Measurements from ENCODE around the gene CCDC102A. TPM values are rescaled to one million over a fixed set of nuclear protein-coding genes. Genes with fewer than 3 reads are reported as not detected.

CCDC102A gene
- total RNA-seq, 1 experiment from 2014 or later, result 4.5 TPM

GRCh38 chr16:57503366-57503765 is 33.0 kb downstream of the CCDC102A start:
- Histone ChIP-seq H3K9ac (ENCODE audit: low read length) (no peak overlapping the region), H4K20me1 (ENCODE audit: insufficient read depth) (no peaks in the 10 kb centered on the region), H2AFZ (ENCODE audit: low read depth, low read length, poor library complexity, severe bottlenecking) (no peak overlapping the region), H3K4me2 (ENCODE audit: low read length) (no peak overlapping the region), H3K9me2 (ENCODE audit: insufficient read depth) (no peaks in the 10 kb centered on the region), H3K79me2 (ENCODE audit: insufficient read depth, low read length) (no peaks in the 10 kb centered on the region), H3K27ac (ENCODE audit: low read depth, low read length) (no peak overlapping the region), H3K4me3 (replicated peaks in 1 of 2; ENCODE audit: low read depth in 1 of 2, low read length in 2 of 2) (no peak overlapping the region), H3K4me1 (ENCODE audit: control insufficient read depth in 1 of 2, insufficient read depth in 2 of 2, low read length in 2 of 2) (no peaks in the 10 kb centered on the region), H3K27me3 (ENCODE audit: insufficient read depth, low read length) (no peaks in the 10 kb centered on the region), H3K36me3 (ENCODE audit: control insufficient read depth in 1 of 2, insufficient read depth in 2 of 2, low read length in 2 of 2) (no peaks in the 10 kb centered on the region), H3K9me3 (ENCODE audit: control insufficient read depth in 1 of 2, insufficient read depth in 1 of 2, low read depth in 1 of 2, low read length in 2 of 2) (no peaks in the 10 kb centered on the region)
- ChIA-PET CTCF (no interaction called here), POLR2A (no interaction called here), RAD21 (ENCODE audit: low non-redundant PET in 1 of 2, low total read pairs in 2 of 2, uncharacterized antibody in 2 of 2, unreplicated experiment in 2 of 2) (no interaction called here)
- TF ChIP-seq EGR1 (IDR thresholded peaks at IDR 0.05; ENCODE audit: low read depth) (no peak), CTCF (IDR thresholded peaks at IDR 0.05 in 2 of 3, conservative IDR thresholded peaks at IDR 0.05 in 1 of 3; ENCODE audit: borderline replicate concordance in 1 of 3, insufficient read depth in 1 of 3, low read depth in 2 of 3, low read length in 2 of 3) (no peak), POLR2A (IDR thresholded peaks at IDR 0.05; ENCODE audit: borderline replicate concordance, extremely low read depth, insufficient read depth, insufficient read length) (no peak), CBX3 (IDR thresholded peaks at IDR 0.05; ENCODE audit: low read depth) (no peak), ZNF274 (IDR thresholded peaks at IDR 0.05; ENCODE audit: low read depth, low read length) (no peak), ELF1 (IDR thresholded peaks at IDR 0.05; ENCODE audit: borderline replicate concordance, low read depth) (no peak), EZH2 (IDR thresholded peaks at IDR 0.05) (no peak)
- ATAC-seq (no peak), DNase-seq (ENCODE audit: low read depth, low spot score) (no peak)
- BruUV-seq (replicated peaks), result no TSS peak
- intact Hi-C loops (cut with micrococcal nuclease), result no loop called here

GRCh38 chr16:57502048-57502775 is 34.2 kb downstream of the CCDC102A start:
- Histone ChIP-seq H3K4me1 (ENCODE audit: control insufficient read depth in 1 of 2, insufficient read depth in 2 of 2, low read length in 2 of 2) (no peaks in the 10 kb centered on the region), H3K4me2 (ENCODE audit: low read length) (no peak overlapping the region), H3K27me3 (ENCODE audit: insufficient read depth, low read length) (no peaks in the 10 kb centered on the region), H2AFZ (ENCODE audit: low read depth, low read length, poor library complexity, severe bottlenecking) (no peak overlapping the region), H3K9ac (ENCODE audit: low read length) (no peak overlapping the region), H3K27ac (ENCODE audit: low read depth, low read length) (no peak overlapping the region), H3K79me2 (ENCODE audit: insufficient read depth, low read length) (no peaks in the 10 kb centered on the region), H3K9me2 (ENCODE audit: insufficient read depth) (no peaks in the 10 kb centered on the region), H3K4me3 (replicated peaks in 1 of 2; ENCODE audit: low read depth in 1 of 2, low read length in 2 of 2) (no peak overlapping the region), H3K9me3 (ENCODE audit: control insufficient read depth in 1 of 2, insufficient read depth in 1 of 2, low read depth in 1 of 2, low read length in 2 of 2) (no peaks in the 10 kb centered on the region), H4K20me1 (ENCODE audit: insufficient read depth) (no peaks in the 10 kb centered on the region), H3K36me3 (ENCODE audit: control insufficient read depth in 1 of 2, insufficient read depth in 2 of 2, low read length in 2 of 2) (no peaks in the 10 kb centered on the region)
- intact Hi-C loops (cut with micrococcal nuclease), result no loop called here
- RAD21 ChIA-PET (ENCODE audit: low non-redundant PET in 1 of 2, low total read pairs in 2 of 2, uncharacterized antibody in 2 of 2, unreplicated experiment in 2 of 2), result no interaction called here
- CTCF ChIA-PET, result no interaction called here
- no TSS peak for BruUV-seq (replicated peaks)
- POLR2A ChIA-PET, result no interaction called here
- no peak for DNase-seq (ENCODE audit: low read depth, low spot score)
- no peak for ATAC-seq
- no peak for TF ChIP-seq REST (IDR thresholded peaks at IDR 0.05; ENCODE audit: low read depth)
- no peak for TF ChIP-seq TCF7L2 (IDR thresholded peaks at IDR 0.05; ENCODE audit: borderline replicate concordance, extremely low read depth, insufficient read depth, insufficient read length)
- no peak for TF ChIP-seq SRF (IDR thresholded peaks at IDR 0.05; ENCODE audit: low read depth)
- TF ChIP-seq RAD21 (IDR thresholded peaks at IDR 0.05; ENCODE audit: low read depth), result no peak
- no peak for TF ChIP-seq EGR1 (IDR thresholded peaks at IDR 0.05; ENCODE audit: low read depth)
- no peak for TF ChIP-seq ZBTB33 (IDR thresholded peaks at IDR 0.05; ENCODE audit: extremely low read depth, insufficient replicate concordance, low read length)

Data from HCT116 (cell line).